ENCODE measurements around the gene CD69. TPM values are rescaled to one million over a fixed set of nuclear protein-coding genes. Genes with fewer than 3 reads are reported as not detected.

CD69 gene
- total RNA-seq, 1 donor from 2014 or later: 0.78 TPM

GRCh38 chr12:9760120-9760519 is 581 bp downstream of the CD69 start:
- no peak for DNase-seq (ENCODE audit: low spot score in 2 of 2, unreplicated experiment in 2 of 2)
- Mint-ChIP-seq H3K9me3 (no peaks in the 10 kb centered on the region), H3K4me3 (no peak overlapping the region), H3K4me1 (peaks cover 9% of the 10 kb centered on the region), H3K36me3 (no peaks in the 10 kb centered on the region), H3K27me3 (ENCODE audit: low read depth) (no peaks in the 10 kb centered on the region), H3K27ac (no peak overlapping the region)
- TF ChIP-seq, protein P1, sequence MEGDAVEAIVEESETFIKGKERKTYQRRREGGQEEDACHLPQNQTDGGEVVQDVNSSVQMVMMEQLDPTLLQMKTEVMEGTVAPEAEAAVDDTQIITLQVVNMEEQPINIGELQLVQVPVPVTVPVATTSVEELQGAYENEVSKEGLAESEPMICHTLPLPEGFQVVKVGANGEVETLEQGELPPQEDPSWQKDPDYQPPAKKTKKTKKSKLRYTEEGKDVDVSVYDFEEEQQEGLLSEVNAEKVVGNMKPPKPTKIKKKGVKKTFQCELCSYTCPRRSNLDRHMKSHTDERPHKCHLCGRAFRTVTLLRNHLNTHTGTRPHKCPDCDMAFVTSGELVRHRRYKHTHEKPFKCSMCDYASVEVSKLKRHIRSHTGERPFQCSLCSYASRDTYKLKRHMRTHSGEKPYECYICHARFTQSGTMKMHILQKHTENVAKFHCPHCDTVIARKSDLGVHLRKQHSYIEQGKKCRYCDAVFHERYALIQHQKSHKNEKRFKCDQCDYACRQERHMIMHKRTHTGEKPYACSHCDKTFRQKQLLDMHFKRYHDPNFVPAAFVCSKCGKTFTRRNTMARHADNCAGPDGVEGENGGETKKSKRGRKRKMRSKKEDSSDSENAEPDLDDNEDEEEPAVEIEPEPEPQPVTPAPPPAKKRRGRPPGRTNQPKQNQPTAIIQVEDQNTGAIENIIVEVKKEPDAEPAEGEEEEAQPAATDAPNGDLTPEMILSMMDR (IDR thresholded peaks at IDR 0.05; ENCODE audit: unreplicated experiment): no peak

DNA sequence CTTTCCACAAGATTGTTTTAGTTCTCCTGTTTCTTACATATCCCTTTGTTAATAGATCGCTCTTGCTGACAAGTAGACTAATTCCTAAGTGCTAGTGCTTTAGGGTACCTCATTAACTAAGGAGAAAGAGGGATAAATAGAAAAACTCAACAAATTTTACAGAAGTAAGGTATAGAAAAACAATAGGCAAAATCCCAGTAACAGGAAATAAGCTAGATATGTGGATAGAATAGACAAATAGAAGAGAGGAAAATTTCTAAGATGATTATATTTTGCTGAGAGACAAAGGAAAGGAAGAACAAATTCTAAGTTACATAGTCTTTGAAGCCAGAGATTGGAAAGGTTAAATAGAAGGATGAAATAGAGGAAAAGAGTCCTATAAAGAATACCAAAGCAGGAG is 1.0 kb downstream of the CD69 start:
- Mint-ChIP-seq H3K27me3 (ENCODE audit: low read depth) (no peaks in the 10 kb centered on the region), H3K27ac (no peak overlapping the region), H3K9me3 (no peaks in the 10 kb centered on the region), H3K4me1 (peaks cover 9% of the 10 kb centered on the region), H3K4me3 (no peak overlapping the region), H3K36me3 (no peaks in the 10 kb centered on the region)
- TF ChIP-seq, protein P1 (IDR thresholded peaks at IDR 0.05; ENCODE audit: unreplicated experiment): no peak
- no peak for DNase-seq (ENCODE audit: low spot score in 2 of 2, unreplicated experiment in 2 of 2)

GRCh38 chr12:9758119-9758518 is 2.6 kb downstream of the CD69 start:
- no peak for DNase-seq (ENCODE audit: low spot score in 2 of 2, unreplicated experiment in 2 of 2)
- no peak overlapping the region for H3K27ac Mint-ChIP-seq
- H3K4me3 Mint-ChIP-seq: no peak overlapping the region
- no peaks in the 10 kb centered on the region for H3K36me3 Mint-ChIP-seq
- H3K27me3 Mint-ChIP-seq (ENCODE audit: low read depth): no peaks in the 10 kb centered on the region
- H3K9me3 Mint-ChIP-seq: no peaks in the 10 kb centered on the region
- peaks cover 9% of the 10 kb centered on the region for H3K4me1 Mint-ChIP-seq
- TF ChIP-seq, protein P1 (IDR thresholded peaks at IDR 0.05; ENCODE audit: unreplicated experiment): no peak

- no peak overlapping the region for H3K4me3 Mint-ChIP-seq
- no peak for DNase-seq (ENCODE audit: low spot score in 2 of 2, unreplicated experiment in 2 of 2)
Observed at GRCh38 chr12:9757433-9758025, 3.2 kb downstream of the CD69 start.

DNA sequence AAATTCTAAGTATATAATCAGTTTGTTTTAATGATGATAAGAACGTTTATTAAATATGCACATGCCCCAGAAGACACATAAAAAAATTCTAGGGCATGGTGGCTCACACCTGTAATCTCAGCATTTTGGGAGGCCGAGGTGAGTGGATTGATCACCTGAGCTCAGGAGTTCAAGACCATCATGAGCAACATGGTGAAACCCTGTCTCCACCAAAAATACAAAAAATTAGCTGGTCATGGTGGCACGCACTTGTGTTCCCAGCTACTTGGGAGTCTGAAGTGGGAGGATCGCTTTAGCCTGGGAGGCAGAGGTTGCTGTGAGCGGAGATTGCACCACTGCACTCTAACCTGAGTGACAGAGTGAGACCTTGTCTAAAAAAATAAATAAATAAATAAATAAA is 4.0 kb downstream of the CD69 start:
- H3K27ac Mint-ChIP-seq: no peak overlapping the region
- no peak for DNase-seq (ENCODE audit: low spot score in 2 of 2, unreplicated experiment in 2 of 2)
- peaks cover 11% of the 10 kb centered on the region for H3K4me1 Mint-ChIP-seq
- TF ChIP-seq, protein P1 (IDR thresholded peaks at IDR 0.05; ENCODE audit: unreplicated experiment): no peak
- no peaks in the 10 kb centered on the region for H3K27me3 Mint-ChIP-seq (ENCODE audit: low read depth)
- H3K4me3 Mint-ChIP-seq: no peak overlapping the region
- H3K9me3 Mint-ChIP-seq: no peaks in the 10 kb centered on the region
- no peaks in the 10 kb centered on the region for H3K36me3 Mint-ChIP-seq

More at GRCh38 chr12:9757433-9758025, 3.2 kb downstream of the CD69 start:
- no peak overlapping the region for H3K27ac Mint-ChIP-seq
- no peaks in the 10 kb centered on the region for H3K36me3 Mint-ChIP-seq
- TF ChIP-seq, protein P1 (IDR thresholded peaks at IDR 0.05; ENCODE audit: unreplicated experiment): no peak
- H3K27me3 Mint-ChIP-seq (ENCODE audit: low read depth): no peaks in the 10 kb centered on the region
- no peaks in the 10 kb centered on the region for H3K9me3 Mint-ChIP-seq
- H3K4me1 Mint-ChIP-seq: peaks cover 9% of the 10 kb centered on the region

DNA sequence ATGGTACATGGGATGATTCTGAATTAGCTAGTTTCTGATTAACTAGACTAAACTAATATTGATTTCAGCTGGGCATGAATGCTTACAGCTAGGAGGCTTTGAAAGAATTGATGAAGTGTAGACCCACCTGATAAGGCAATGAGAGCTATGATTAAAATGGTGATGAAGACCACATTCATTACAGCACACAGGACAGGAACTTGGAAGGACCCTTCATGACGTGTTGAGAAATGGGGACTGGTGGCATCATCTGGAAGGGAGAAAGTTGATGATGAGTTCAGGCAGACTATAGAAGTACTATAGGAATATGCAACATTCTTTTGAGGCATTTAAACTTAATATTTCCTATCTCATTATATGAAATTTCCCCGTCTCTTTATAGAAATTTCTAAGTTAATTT is 4.5 kb downstream of the CD69 start:
- H3K4me3 Mint-ChIP-seq: no peak overlapping the region
- TF ChIP-seq, protein P1 (IDR thresholded peaks at IDR 0.05; ENCODE audit: unreplicated experiment): no peak
- no peaks in the 10 kb centered on the region for H3K9me3 Mint-ChIP-seq
- H3K4me1 Mint-ChIP-seq: peaks cover 8% of the 10 kb centered on the region
- H3K27me3 Mint-ChIP-seq (ENCODE audit: low read depth): no peaks in the 10 kb centered on the region
- no peak for DNase-seq (ENCODE audit: low spot score in 2 of 2, unreplicated experiment in 2 of 2)
- H3K27ac Mint-ChIP-seq: no peak overlapping the region
- H3K36me3 Mint-ChIP-seq: no peaks in the 10 kb centered on the region
